Measurements from ENCODE around the gene CCNL2.

Gene CCNL2

GRCh38 chr1:1341549-1342021 is 57.5 kb downstream of the CCNL2 start:
- Histone ChIP-seq H3K36me3 (replicated peaks) (peaks cover 29% of the 10 kb centered on the region), H3K27ac (no peak overlapping the region), H3K27me3 (replicated peaks) (no peaks in the 10 kb centered on the region), H3K4me3 (ENCODE audit: low read depth, low read length) (no peak overlapping the region)
- TF ChIP-seq CTCF (IDR thresholded peaks at IDR 0.05; ENCODE audit: low read depth, low read length, missing control alignments) = no peak
- in situ Hi-C loops (cut with HindIII; ENCODE audit: low pct_ligation_motif_present, low sequenced_read_pairs) = no loop called here
- DNase-seq = no peak

DNA sequence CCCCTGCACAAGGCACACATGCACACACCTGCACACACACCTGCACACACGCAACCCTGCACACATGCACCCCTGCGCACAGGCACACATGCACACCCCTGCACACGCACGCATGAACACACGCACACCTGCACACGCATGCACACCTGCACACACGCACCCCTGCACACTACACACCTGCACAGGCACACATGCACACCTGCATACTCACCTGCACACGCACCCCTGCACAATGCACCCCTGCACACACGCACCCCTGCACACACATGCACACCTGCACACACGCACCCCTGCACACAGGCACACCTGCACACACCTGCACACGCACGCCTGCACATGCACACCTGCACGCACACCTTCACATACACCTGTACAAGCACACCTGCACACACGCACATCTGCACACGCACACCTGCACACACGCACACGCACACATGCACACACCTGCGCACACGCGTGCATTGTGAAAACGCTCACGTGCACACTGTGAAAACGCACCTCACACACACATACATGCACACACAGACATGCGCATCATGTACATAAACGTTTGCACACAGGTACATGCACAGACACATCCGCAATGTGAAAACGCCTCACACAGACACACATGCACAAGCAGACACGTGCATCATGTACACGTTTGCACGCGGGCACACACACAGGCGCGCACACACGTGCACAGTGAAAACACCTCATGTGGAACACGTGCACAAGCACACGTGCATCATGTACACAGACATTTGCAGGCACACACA is 58.2 kb downstream of the CCNL2 start:
- peaks cover 32% of the 10 kb centered on the region for H3K36me3 ChIP-seq (replicated peaks)
- TF ChIP-seq CTCF (IDR thresholded peaks at IDR 0.05; ENCODE audit: low read depth, low read length, missing control alignments) = no peak

GRCh38 chr1:1340185-1340584 is 59.0 kb downstream of the CCNL2 start:
- peaks cover 39% of the 10 kb centered on the region for H3K36me3 ChIP-seq (replicated peaks)
- DNase-seq = no peak
- no peak for TF ChIP-seq CTCF (IDR thresholded peaks at IDR 0.05; ENCODE audit: low read depth, low read length, missing control alignments)
- no peak overlapping the region for H3K27ac ChIP-seq
- H3K4me3 ChIP-seq (ENCODE audit: low read depth, low read length) = no peak overlapping the region
- no peaks in the 10 kb centered on the region for H3K27me3 ChIP-seq (replicated peaks)
- in situ Hi-C loops (cut with HindIII; ENCODE audit: low pct_ligation_motif_present, low sequenced_read_pairs) = no loop called here

More for the DNA sequence above, 58.2 kb downstream of the CCNL2 start:
- H3K27ac ChIP-seq = no peak overlapping the region
- DNase-seq = no peak
- no peak overlapping the region for H3K4me3 ChIP-seq (ENCODE audit: low read depth, low read length)
- in situ Hi-C loops (cut with HindIII; ENCODE audit: low pct_ligation_motif_present, low sequenced_read_pairs) = no loop called here
- no peaks in the 10 kb centered on the region for H3K27me3 ChIP-seq (replicated peaks)

GRCh38 chr1:1338278-1338677 is 60.9 kb downstream of the CCNL2 start:
- Histone ChIP-seq H3K27me3 (replicated peaks) (no peaks in the 10 kb centered on the region), H3K27ac (no peak overlapping the region), H3K36me3 (replicated peaks) (peaks cover 39% of the 10 kb centered on the region), H3K4me3 (ENCODE audit: low read depth, low read length) (no peak overlapping the region)
- in situ Hi-C loops (cut with HindIII; ENCODE audit: low pct_ligation_motif_present, low sequenced_read_pairs) = no loop called here
- no peak for DNase-seq
- no peak for TF ChIP-seq CTCF (IDR thresholded peaks at IDR 0.05; ENCODE audit: low read depth, low read length, missing control alignments)

- Histone ChIP-seq H3K27me3 (replicated peaks) (no peaks in the 10 kb centered on the region), H3K4me3 (ENCODE audit: low read depth, low read length) (no peak overlapping the region), H3K27ac (no peak overlapping the region), H3K36me3 (replicated peaks) (peaks cover 39% of the 10 kb centered on the region)
- no peak for TF ChIP-seq CTCF (IDR thresholded peaks at IDR 0.05; ENCODE audit: low read depth, low read length, missing control alignments)
- no peak for DNase-seq
- in situ Hi-C loops (cut with HindIII; ENCODE audit: low pct_ligation_motif_present, low sequenced_read_pairs) = no loop called here
These were observed 61.4 kb downstream of the CCNL2 start for GRCh38 chr1:1337793-1338147.

Data from brain microvascular endothelial cell (primary cell).